Middle frontal gyrus (tissue), 1 donor: ENCODE data around the gene DNAJC15.
"Not testable (repeated sequence)": the region's sequence is repeated elsewhere in the genome, so short reads cannot be mapped to it uniquely, and the experiment has no call there.

ENCODE experiments used
- DNase-seq: peaks from one replicate; pipeline ENCODE4 v3.0.0-alpha.2; 2015; ENCODE audit warnings: low spot score; ENCODE audit errors: extremely low spot score

DNAJC15 gene

DNA sequence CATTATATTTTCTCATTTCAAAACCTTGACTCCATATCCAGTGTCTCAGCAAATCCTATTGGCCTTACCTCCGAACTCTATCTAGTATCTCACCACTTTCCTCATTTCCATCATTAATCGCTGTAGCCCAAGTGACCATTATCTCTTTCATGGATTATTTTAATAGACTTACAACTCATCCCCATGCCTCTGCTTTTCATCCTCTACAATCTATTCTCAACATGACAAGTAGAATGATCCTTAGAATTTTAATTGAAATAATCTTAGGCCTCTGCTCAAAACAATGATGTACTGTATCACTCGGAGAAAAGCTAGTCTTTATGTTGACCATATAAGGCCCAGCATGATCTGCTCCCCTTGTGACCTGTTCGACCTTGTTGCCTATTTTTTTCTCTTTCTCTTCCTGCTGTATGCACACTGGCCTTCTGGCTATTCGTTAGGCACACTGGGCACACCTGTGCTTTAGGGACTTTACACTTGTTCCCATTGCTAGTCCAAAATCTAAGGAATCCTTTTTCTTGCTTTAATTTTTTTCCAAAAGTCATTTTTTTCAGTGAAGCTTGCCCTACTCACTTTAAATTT, 21.4 kb downstream of the DNAJC15 start:
- DNase-seq, result no peak

DNA sequence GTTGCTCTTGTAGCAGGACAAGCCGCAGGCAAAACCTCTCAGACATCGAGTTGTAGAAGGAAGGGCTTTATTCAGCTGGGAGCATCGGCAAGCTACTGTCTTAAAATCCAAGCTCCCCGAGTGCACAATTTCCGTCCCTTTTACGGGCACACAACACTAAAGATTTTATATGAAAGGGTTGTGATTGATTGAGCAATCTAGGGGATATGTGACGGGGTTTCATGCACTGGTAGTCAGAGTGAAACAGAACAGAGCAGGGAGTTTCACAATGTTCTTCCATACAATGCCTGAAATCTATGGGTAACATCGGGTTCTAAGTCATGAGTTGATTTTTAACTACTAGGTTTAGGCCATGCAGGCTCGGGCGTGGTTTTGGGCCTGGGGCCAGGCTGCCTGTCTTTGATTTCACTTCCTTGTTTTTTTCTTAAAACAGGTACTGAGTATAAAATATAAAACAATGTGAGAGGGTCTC, 22.0 kb downstream of the DNAJC15 start:
- not testable (repeated sequence) for DNase-seq

DNA sequence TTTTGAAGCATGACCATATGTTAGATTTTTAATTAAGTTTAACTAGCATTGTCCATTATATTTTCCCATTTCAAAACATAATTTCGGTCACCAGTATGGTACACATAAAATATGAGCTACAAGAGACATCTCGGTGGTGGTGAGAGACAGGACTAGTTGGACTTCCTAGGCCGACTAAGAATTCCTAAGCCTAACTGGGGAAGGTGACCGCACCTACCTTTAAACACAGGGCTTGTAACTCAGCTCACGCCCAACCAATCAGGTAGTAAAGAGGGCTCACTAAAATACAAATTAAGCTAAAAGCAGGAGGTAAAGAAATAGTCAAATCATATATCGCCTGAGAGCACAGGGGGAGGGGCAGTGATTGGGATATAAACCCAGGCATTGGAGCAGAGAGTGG, 22.9 kb downstream of the DNAJC15 start:
- DNase-seq, result no peak

DNA sequence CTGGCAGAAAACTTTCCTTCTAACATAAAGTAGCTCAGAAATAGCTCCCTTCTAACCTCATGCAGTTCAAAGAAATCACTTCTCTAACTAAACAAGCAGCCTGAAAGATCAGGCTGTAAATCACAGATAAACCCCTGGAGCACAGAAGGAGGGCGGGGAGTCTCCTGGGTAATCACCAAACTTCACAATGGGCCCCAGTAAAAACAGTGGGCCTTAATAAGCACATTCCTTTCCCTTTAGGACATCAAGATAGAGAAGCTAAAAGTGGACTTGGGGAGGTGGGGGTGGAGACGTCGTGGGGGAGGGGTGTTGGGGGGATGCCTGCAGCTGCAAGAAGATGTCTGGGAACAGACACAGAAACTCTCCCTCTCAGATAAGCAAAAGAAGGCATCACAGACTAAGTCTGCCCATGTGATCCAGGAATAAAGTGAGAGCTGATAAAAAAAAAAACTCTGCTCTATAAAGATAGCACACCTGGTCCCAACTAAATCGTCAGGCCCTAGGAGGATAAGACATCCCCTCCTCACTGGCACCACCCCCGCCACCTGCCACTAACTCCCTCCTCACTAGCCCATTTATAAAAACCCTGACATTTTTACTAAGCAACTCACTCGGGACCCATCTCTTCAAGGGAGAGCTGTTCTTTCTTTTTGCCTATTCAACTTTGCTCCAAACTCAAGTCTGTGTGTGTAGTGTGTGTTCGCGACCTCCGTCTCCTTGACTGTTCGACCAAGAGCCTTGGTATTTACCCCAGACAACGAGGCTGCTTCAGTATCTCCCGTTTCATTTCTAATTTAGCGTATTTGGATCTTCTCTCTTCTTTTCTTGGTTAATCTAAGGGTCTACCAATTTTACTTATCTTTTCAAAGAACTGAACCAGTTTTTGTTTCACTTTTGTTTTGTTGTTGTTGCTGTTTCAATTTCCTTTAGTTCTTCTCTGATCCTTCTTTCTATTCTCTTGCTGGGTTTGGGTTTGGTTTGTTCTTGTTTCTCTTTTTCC, 31.7 kb downstream of the DNAJC15 start:
- no peak for DNase-seq

DNA sequence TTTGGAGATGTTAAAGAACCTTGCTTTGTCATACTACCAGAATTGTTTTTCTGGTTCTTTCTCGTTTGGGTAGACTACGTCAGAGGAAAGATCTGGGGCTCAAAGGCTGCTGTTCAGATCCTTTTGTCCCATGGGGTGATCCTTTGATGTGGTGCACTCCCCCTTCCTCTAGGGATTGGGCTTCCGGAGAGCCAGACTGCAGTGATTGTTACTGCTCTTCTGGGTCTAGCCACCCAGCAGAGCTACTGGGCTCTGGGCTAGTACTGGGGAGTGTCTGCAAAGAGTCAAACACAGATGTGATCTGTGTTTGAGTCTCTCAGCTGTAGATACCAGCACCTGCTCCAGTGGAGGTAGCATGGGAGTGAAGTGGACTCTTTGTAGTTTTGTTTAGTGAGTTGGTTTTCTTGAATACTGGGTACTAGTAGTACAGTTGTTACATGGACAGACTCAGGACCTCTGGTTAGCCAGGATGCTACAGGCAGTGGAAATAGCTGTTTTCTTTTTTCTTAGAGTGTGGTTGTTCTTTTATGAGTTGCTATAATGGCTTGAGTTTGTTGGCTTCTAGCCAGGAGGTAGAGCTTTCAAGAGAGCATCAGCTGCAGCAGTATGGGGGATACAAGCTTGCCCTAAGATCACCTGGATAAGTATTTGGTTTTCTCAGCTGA, 34.4 kb downstream of the DNAJC15 start:
- no peak for DNase-seq

DNA sequence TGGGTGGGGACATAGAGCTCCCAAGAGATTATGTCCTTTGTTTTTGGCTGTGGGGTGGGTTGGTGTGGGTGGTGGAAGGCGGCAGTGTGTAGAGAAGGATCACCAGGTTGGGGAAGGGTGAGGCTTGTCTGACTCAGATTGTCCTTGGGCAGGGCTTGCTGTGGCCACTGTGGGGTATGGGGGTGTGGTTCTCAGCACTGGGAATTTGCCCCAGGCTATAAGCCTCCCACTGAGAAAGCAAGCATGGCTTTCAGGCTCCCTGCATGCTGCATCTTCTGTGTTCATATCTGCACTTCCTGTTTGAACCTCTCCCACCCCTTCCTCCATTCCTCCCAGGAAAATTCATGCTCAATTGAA, 34.9 kb downstream of the DNAJC15 start:
- no peak for DNase-seq

DNA sequence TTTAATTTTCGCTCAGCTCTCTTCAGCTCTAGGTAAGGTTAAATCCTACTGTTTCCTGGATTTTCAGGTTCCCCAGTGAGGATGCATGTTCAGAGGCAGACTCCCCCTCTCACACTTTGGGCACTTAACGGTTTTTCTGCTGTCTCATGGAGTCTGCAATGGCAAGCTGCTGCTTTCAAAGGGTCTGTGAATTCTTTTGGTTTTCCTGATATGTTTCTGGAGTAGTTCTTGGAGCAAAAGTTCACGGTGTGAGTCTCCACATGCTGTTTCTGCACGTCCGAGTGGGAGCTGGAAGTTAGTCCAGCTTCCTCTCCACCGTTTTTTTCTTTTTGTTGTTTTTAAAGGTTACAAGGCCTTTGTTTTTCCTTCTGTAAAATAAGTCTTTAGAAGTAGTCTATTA, 35.4 kb downstream of the DNAJC15 start:
- no peak for DNase-seq

DNA sequence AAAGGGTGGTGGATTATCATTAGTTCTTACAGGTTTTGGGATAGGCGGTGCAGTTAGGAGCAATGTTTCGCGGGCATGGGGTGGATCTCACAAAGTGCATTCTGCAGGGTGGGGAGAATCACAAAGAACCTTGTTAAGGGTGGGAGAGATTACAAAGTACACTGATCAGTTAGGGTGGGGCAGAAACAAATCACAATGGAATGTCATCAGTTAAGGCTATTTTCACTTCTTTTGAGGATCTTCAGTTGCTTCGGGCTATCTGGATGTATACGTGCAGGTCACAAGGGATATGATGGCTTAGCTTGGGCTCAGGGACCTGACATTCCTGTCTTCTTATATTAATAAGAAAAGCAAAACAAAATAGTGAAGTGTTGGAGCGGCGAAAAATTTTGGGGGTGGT, 36.4 kb downstream of the DNAJC15 start:
- DNase-seq, result not testable (repeated sequence)

DNA sequence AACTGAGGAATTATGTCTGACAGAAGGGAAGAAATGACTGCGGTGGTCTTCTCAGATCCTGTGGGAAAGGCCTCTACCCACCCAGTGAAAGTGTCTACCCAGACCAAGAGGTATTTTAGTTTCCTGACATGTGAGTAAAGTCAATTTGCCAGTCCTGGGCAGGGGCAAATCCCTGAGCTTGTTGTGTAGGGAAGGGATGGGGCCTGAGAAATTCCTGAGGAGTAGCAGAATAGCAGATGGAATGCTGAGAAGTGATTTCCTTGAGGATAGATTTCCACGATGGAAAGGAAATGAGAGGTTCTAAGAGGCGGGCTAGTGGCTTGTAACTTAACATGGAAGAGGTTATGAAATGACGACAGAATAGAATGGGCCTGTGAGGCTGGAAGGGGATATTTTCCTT, 37.4 kb downstream of the DNAJC15 start:
- not testable (repeated sequence) for DNase-seq

DNA sequence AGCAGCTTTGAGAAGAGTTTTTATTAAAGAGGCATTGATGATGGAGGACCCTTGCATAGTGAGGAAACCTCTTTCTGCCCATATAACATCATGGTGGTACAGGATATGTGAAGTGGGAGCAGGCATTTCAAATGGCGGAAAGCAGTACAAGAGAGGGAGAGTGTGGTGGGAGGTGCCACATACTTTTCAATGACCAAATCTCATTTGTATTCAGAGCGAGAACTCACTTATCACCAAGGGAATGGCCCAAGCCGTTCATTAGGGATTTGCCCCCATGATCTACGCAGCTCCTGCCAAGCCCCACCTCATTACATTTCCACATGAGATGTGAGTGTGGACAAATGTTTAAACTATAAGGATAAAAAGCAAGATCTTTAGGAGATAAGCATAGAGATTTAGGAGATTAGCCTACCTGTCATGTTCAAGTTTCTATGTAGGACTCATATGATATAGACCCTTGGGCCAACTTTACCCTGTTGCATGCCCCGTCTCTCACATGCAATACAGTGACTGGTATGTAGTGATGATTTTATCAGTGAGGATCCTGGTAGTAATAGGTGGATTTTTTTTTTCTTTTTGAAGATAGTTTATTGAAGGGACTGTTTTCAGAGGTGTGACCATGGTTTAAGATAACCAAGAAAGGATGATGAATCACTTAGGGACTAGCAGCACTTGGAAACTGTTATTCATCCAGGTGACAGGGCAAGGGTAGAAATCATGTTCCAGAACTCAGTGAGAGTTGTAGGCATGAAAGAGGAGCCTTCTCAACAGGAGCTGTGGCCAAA, 38.3 kb downstream of the DNAJC15 start:
- no peak for DNase-seq

DNA sequence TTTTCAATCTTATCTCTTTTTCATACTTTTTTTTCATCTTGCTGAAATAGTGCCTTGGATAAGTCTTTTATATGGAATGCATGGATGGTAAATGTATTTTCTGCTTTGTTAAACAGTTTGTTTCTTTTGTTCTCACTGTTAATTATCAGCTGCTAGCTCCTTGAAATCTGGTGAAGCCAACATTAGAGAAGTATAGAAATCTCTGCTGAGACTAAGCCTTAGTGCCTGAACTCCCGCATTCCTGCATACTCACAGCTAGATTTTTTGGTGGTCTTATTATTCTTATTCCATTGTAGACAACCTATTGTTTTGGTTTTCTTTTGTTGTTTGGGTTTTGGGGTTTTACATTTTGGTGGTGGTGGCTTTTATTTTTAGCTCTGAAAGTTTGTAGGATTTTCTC, 48.4 kb downstream of the DNAJC15 start:
- DNase-seq, result no peak

DNA sequence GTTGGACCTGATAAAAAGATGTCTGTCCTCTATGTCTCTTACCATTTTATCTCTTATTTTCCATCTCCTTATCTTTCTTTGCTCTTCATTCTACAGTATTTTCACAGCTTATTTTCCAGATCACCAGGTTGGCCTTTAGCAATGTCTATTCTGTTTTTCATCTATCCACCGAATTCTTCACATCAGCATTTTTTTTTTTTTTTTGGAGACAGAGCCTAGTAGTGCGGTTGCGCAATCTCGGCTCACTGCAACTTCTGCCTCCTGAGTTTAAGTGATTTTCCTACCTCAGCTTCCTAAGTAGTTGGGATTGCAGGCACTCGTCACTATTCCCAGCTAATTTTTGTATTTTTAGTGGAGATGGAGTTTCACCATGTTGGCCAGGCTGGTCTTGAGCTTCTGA, 49.0 kb downstream of the DNAJC15 start:
- no peak for DNase-seq

DNA sequence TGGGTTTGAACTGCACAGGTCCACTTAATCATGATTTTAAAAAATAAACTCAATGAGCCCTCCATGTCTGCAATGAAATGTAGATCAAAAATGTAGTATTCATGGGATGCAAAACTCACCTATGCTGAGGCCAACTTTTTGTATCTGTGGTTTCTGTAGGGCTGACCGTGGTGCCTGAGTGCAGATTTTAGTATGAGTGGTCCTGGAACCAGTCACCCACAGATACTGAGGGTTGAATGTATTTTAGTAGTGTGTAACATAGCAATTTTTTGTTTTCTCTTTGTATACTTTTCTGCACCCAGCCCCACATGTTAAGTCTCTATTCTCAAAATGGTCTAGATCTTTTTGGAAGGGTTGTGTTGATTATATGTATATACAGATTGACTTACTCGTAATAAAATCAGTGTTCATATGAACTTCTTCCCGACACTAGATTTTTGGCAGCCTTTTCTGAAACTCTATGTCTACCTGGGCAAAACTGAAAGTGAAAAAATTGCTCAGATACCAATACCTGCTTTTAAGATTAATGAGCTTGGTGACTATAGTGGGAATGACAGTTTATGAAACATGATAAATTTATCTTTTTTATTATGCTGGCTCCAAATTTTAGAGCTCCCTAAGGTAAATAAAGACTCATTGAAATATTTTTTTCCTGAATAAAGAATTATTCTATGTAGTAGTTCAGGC, 51.6 kb downstream of the DNAJC15 start:
- no peak for DNase-seq

DNA sequence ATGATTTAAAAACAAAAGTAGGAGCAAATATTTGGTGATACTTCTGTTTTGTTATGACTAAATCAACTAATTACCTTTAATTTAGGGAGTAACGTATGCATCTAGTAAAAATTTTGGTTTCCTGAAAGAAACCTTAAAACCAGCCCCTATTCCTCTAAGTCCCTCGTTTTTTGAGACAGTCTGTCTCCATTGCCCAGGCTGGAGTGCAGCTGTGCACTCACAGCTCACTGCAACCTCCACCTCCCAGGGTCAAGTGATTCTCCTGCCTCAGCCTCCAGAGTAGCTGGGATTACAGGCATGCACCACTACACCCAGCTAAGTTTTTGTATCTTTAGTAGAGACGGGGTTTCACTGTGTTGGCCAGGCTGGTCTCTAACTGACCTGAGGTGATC, 52.1 kb downstream of the DNAJC15 start:
- DNase-seq, result not testable (repeated sequence)

DNA sequence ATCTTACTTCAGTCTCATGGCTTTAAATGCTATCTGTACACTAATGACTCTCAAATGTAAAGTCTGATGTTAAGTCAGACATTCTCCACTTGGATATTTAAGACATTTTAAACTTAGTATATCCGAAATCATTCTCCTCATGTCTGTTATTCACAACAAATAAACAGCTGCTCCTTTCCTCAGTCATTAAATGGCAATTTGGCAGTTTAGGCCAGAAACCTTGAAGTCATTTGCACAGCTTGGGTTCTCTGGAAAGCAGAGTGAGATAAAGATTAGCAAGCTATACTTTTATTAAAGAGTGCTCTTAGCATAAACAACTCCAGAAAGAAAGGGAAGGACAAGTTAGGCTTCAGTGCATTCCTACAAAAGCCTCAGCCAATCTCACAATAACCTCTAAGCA, 53.7 kb downstream of the DNAJC15 start:
- DNase-seq, result no peak

DNA sequence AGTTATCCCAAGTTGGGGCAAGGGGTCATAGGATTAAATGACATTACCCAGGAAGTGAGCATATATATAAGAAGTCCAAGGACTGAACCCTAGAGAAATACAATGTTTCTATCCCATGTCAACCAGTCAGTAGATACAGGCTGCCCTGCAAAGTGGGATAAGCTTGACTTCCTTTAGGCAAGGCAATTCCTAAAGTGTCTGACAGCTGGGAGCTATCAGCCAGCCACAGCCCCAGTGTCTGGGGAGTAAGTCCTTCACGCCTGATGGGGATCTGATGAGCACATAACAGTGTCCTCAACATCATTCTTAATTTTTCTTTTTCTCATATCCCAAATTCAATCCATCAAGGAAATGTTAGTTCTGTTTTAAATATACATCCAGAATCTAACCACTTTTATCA, 54.1 kb downstream of the DNAJC15 start:
- DNase-seq, result no peak

DNA sequence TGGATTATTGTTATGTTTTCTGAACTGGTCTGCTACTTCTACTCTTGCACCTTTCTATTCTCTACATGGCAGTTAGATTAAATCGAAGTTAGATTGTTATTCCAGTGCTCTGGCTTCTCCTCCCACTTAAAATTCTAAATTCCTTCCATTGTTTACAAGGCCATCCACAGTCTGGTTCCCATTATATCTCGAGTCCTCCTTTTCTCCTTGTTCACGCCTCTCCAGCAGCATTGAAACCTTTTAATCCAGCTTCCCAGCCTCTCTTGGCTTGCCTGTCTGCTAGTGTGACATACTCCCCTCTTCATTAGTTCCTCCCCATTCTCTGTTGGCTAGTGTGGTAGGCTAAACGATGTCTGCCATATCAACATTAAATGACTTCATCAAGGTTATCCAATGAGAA, 54.5 kb downstream of the DNAJC15 start:
- DNase-seq, result no peak

DNA sequence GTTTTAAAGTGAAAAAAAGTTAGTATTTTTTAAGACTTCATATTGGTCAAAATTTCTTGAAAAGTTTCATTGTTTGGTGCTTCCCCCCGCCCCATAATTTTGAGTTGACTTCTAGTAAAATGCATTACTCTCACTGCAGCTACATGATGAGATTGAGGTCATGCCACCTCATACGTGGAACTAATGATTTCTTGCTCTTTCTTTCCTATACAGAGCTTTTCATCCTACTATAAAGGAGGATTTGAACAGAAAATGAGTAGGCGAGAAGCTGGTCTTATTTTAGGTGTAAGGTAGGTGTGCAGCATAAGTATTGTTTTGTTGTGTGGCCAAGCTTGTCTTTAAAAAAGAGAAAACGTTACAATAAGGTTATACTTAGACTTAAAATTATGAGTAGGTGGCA, 55.0 kb downstream of the DNAJC15 start:
- DNase-seq, result no peak

DNA sequence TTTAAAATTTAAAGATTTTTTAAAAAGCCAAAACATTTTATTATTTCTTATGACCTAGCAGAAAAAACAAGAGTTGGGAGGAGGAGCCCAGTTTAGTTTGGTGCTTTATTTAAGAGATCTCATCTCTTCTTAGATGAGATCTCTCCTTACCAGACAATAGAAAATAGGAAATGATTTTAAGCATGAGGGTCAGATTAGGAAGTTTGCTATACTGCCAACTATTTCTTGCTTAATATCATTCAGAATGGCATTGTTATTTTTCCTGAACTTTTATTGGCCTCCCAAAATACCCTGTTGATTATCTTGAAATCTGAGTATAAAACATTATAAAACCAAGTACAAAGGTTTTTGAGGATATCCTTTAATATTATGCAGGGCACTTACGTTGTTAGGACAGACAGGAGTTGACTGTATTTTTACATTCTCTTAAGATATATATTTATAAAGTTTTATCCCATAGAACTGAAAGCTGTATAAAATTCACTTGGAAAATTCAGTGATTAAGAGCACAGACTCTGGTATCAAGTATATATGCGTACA, 56.1 kb downstream of the DNAJC15 start:
- DNase-seq, result no peak

DNA sequence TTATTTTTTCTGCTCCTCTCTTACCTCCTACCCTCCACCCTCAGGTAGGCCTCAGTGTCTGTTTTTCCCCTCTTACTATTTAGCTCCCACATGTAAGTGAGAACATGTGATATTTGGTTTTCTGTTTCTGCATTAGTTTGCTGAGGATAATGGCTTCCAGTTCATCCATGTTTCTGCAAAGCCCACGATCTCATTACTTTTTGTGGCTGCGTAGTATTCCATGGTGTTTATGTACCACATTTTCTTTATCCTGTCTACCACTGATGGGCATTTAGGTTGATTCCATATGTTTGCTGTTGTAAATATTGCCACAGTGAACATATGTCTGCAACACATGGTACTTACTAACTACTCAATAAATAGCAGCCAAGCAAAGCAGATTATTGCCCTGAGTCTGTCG, 56.8 kb downstream of the DNAJC15 start:
- DNase-seq, result no peak

DNA sequence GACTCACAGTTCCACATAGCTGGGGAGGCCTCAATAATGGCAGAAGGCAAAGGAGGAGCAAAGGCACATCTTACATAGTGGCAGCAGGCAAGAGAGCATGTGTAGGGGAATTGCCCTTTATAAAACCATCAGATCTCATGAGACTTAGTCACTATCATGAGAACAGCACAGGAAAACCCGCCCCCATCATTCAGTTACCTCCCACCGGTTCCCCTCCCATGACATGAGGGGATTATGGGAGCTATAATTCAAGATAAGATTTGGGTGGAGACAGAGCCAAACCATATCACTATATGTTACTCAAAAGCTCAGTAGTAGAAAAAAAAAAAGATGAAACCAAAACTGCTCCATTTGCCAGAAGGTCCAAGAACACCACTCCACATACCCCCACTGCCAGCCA, 58.5 kb downstream of the DNAJC15 start:
- DNase-seq, result no peak
